HK-2 (cell line): ENCODE measurements around the gene SAMD8.
"Not testable (repeated sequence)": the region's sequence is repeated elsewhere in the genome, so short reads cannot be mapped to it uniquely, and the experiment has no call there.

ENCODE experiments used
- DNase-seq: peaks from one replicate; pipeline ENCODE4 v3.0.0-alpha.2; 2018; ENCODE audit not compliant: unreplicated experiment

SAMD8 gene

GRCh38 chr10:75195035-75195763, 83.7 kb downstream of the SAMD8 start:
- no peak for DNase-seq

DNA sequence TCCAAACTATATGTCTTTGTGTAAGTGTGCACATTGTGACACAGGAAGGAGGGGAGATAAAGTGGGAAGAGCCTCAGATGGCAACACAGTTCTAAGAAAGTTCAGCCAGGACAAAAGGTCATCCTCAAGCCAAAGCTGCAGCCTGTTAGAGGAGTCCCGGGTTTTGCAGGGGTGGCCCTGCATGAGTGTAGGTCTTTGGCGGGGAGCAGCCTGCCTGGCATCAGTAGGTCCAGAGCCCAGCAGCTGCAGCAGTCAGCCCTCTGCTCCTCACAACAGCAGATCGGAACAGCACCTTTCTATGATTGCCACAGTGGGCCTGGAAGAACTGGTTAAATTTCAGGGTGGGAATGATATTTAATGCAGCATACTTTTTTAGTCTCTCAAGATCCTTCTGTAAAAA, 85.6 kb downstream of the SAMD8 start:
- no peak for DNase-seq

DNA sequence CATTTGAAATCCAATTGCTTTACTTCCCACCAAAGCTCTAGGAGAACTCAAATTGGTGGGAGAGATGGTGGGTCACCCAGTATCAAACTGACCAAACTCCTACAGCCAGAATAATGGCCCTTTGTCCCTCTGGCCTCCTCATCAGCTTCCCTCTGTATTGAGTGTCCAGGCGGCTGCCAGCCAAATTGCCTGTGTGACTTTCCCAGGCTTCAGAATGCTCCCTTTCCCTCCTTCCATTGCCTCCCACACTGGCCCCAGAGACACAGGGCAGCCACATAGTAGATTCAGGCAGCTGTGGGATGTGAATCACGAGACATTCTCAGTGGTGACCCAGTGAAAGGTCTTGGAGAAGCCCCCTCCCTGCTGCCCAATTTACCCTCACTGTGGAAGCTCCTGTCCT, 86.5 kb downstream of the SAMD8 start:
- no peak for DNase-seq

GRCh38 chr10:75199949-75200348, 88.5 kb downstream of the SAMD8 start:
- not testable (repeated sequence) for DNase-seq

DNA sequence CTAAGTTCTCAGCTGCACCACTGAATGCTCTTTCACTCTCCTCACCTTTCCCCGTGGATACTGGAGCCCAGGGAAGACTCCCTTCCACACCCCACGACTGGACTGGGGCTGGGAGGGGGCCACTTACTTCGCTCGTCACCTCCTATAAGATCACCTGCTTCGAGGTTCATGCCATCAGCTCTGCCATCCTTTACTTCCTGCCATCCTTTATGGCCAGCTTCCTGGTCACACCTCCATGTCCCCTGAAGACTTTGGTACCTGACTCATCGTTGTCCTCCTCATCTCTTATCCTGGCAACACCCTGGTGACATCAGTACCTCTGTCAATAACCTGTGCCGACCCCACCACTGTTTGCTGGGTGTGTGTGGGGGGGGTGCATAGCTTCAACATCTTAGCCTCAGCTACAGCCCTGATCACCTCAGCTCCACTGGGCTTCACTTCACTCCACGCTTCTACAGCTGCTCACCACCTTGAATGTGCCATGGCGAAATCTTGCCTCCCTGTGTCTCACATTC, 90.4 kb downstream of the SAMD8 start:
- DNase-seq = no peak

- DNase-seq = peak; percentile 40
These were observed 91.0 kb downstream of the SAMD8 start for GRCh38 chr10:75202321-75203045.

- DNase-seq = not testable (repeated sequence)
These were observed 91.7 kb downstream of the SAMD8 start for GRCh38 chr10:75203046-75203620.

DNA sequence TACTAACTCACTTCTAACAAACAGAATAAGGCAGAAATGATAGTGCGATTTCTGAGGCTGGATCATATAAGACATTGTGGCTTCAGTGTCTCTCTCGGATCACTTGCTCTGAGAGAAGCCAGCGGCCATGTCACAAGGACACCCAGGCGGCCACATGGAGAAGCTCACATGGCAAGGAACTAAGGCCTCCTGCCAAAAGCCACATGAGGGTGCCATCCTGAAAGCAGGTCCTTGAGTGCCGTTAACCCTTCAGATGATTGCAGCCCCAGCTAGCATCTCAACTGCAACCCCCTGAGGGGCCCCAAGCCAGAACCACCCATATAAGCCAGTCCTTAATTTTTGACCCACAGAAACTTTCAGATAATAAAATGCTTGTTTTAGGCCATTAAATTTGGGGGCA, 92.3 kb downstream of the SAMD8 start:
- no peak for DNase-seq

DNA sequence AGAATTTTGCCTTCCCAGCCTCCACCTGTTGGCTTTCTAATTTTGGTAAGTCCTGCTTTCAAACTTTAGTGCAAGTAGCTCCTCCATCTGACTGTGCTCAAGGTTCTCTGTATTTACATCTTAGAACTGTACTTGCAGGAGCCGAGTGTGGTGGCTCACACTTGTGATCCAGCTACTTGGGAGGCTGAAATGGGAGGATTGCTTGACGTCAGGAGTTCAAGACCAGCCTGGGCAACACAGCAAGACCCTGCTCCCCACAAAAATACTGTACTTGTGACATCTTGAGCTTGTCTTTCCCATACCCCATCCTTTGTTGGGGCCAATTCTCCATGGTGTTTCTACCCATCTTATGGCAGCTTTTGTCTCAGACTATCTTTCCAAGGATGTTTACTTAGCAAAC, 94.5 kb downstream of the SAMD8 start:
- no peak for DNase-seq

GRCh38 chr10:75206638-75207037, 95.2 kb downstream of the SAMD8 start:
- DNase-seq = not testable (repeated sequence)

DNA sequence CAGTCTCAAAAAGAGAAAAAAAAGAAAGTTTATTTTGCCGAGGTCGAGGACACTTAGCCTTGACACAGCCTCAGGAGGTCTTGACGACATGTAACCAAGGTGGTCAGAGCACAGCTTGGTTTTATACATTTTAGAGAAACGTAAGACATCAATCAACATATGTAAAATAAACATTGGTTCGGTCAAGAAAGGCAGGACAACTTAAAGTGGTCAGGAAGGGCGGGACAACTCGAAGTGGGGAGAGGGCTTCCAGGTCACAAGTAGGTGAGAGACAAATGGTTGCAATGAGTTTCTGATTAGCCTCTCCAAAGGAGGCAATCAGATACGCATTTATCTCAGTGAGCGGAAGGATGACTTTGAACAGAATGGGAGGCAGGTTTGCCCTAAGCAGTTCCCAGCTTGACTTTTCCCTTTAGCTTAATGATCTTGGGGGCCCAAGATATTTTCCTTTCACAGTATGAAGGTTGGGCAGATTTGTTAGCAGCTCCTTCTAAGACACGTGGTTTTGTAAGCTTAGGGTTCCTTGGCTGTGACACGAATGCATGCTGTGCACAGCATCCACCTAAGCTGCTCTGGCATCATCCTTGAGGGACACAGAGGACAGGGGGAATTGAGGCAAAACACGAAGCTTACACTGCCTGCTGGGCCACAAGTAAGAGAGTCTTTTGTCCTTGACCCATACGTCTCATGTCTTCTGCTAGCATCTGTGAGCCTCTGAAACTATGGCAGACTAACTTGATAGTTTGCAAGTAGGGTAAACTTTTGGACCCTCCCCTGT, 95.8 kb downstream of the SAMD8 start:
- no peak for DNase-seq

DNA sequence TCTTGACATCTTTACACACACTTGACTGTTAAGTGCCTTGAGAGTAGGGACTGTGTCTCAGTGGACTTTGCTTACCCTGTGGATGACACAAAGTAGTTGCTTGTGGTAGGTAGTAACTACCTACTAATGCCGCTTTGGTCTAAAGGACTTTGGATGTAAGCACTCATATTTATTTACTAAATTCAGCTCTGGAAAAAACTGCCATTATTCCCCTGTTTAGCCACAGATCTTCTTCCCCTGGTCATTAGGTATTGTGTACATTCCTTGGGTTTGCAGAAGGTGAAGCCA, 96.3 kb downstream of the SAMD8 start:
- DNase-seq = no peak

DNA sequence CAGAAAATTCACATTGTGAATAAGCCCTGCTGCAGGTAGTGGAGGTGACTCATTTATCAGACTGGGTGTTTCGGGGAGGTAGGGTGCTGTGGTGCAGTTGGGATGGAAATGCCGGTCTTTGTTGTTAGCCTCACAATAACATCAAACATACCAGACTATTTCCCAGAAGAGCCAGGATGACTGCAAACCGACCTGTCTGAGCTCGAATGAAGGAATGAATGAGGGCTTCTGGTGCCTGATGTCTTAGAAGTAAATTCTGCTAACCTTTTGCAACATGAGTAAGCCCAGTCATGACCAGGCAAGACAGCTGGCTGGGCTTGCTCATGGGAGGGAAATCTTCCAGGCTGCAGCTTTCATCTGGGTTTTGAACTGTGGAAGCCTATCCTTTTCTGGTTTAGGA, 96.7 kb downstream of the SAMD8 start:
- DNase-seq = no peak

DNA sequence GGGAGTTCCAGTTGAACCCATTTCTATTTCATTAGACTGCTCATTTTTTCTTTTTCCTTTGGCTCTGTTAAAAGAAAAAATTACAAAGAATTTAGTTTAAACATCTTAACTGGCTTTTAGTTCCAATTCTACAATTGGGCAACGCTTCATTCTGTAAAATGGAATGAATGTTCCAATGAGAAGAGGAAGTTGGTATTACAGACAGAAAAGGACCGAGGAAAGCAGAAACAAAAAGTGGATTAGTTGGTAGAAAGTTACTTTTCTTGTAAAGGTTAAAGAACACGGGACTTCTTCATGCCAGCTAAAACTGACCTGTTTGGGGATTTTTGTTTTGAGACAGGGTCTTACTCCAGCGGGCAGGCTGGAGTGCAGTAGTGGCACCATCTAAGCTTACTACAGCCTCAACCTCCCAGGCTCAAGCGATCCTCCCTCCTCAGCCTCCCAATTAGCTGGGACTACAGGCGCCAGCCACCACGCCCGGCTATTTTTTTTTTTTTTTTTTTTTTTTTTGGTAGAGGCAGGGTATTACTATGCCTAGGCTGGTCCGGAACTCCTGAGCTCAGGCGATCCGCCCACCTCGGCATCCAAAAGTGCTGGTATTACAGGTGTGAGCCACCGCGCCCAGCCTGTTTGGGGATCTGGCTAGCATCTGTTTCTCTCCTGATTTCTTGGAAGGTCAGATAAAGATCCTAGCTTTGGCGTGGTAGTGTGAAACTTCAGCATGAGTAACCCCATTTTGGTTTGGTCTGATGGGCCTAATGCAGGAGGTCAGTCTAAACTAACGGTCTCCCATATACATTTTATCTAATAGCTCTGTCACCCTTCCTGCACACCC, 97.8 kb downstream of the SAMD8 start:
- DNase-seq = no peak

DNA sequence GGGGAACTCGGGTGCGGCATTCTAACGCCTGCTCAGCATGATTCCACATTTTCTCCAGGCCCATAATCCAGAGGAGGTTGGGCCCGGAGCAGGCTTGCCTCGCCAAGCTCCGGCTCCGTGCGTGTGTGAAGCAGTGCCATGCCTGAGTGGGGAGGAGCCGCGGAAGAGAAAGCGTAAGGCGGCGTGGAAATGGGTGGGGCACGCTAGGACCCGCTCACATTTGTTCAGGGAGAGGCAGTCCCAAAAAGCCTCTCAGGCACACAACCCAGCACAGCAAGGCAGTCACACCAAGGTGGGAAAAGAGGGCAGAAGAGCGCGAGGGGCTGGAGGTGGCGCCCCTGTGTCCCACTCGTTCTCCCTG, 98.4 kb downstream of the SAMD8 start:
- DNase-seq = peak; percentile 73

GRCh38 chr10:75210282-75211006, 99.0 kb downstream of the SAMD8 start, which contains the start of gene VDAC2:
Gene VDAC2, plus strand, starts transcription at chr10:75210796. Its CDS starts 363 bp downstream, at chr10:75211159.
- DNase-seq = peak; percentile 97

DNA sequence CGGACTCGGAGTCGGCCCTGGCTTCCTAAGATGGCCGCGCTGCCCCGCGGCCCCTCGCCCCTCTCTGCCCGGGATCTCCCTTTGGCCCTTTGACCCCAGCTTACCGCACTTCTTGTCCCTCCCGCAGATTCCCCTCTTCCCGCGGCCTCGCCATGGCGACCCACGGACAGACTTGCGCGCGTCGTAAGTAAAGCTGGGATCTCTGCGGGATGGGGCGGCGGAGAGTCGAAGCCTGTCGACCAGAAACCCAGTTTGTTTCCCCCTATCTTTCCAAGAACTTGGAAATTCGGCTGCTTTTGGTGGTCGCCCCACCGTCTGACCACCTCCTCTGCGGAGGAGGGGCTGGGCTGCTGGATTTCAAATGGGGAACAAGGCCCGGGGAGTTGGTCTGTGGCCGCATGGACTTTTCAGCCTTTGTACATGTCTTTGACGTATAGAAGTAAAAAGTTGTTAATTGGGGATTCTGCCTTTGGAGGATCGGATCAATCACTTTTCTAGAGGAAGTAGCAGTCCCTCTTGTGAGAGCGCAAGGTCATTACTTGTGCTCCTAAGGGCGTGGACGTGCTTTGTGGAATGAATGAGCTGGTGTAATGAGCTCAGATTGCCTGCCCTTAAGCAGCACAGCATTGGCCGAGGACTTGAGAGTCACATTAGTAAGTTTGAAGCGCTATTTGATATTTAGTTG, 99.7 kb downstream of the SAMD8 start:
- peak; percentile 48 for DNase-seq

DNA sequence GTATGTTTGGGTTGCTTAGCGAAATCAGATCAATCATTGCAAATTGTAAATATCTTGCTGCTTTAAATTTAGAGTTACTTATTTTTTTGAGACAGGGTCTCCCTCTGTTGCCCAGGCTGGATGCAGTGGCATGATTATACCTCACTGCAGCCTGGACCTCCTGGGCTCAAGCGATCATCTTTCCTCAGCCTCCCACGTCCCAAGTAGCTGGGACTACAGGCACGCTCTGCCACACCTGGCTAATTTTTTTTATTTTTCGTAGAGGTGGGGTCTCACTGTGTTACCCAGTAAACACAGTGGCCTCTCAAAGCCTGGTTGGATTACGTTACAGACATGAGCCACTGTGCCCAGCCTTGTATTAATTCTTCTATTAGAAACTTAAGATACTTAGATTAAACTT, 100.9 kb downstream of the SAMD8 start:
- DNase-seq = no peak

- DNase-seq = no peak
These were observed 108.8 kb downstream of the SAMD8 start for GRCh38 chr10:75220274-75220673.

DNA sequence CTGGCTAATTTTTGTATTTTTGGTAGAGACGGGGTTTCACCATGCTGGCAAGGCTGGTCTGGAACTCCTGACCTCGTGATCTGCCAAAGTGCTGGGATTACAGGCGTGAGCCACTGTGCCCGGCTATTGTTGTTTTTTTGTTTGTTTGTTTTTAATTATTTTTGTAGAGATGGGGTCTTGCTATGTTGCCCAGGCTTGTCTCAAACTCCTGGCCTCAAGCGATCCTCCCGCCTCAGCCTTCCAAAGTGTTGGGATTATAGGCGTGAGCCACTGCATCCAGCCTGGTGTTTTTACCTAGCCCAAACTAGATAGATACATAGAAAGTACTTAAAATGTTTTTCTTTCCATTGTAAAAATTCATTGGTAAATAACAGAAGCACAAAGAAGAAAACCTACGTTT, 110.0 kb downstream of the SAMD8 start:
- DNase-seq = not testable (repeated sequence)
